Stimulated activated CD8-positive, alpha-beta memory T cell treated with anti-CD3 and anti-CD28 coated beads, Interleukin-7, amount 100 ng/mL, for 24 hours (primary cell): ENCODE data around the gene CHAC2.
"Not testable (repeated sequence)": the region's sequence is repeated elsewhere in the genome, so short reads cannot be mapped to it uniquely, and the experiment has no call there.

Experiments
- DNase-seq: peaks from one replicate; pipeline ENCODE4 v3.0.0-alpha.2; 2020; ENCODE audit warnings: low read depth

CHAC2 gene

GRCh38 chr2:53778536-53779162, 11.0 kb downstream of the CHAC2 start:
- DNase-seq: no peak

DNA sequence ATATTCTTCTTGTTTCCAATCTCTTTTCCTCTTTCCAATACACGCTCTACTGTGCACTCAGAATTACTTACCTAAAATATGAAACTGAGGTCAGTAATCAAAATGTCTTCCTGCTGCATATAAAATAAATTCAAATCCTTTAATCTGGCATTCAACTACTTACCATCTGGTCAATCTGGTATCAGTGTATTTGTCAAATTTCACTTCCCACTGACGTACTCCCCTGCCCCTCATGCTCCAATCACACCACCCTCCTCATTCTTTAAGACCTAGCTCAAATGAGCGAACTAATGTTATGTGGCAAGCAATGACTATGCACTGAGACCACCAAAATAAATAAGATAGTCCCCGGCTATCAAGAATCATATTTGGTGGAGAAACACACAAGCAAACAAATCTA, 12.5 kb downstream of the CHAC2 start:
- no peak for DNase-seq

- no peak for DNase-seq
These were observed 15.1 kb downstream of the CHAC2 start for GRCh38 chr2:53782676-53783075.

GRCh38 chr2:53784436-53784835, 16.8 kb downstream of the CHAC2 start:
- DNase-seq: no peak

DNA sequence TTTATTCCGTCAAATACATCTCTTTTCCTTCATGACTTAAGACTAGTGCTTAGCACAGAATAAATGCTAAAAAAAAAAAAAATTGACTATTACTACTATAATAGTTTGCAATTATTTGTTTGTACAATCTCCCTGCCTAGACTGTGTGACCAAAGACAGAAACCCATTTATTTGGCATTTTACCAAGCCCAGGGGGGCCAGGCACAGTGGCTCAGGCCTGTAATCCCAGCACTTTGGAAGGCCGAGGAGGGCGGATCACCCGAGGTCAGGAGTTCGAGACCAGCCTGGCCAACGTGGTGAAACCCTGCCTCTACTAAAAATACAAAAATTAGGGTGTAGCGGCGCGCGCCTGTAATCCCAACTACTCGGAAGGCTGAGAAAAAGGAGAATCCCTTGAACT, 17.8 kb downstream of the CHAC2 start:
- no peak for DNase-seq

GRCh38 chr2:53786352-53786704, 18.7 kb downstream of the CHAC2 start:
- DNase-seq: no peak

DNA sequence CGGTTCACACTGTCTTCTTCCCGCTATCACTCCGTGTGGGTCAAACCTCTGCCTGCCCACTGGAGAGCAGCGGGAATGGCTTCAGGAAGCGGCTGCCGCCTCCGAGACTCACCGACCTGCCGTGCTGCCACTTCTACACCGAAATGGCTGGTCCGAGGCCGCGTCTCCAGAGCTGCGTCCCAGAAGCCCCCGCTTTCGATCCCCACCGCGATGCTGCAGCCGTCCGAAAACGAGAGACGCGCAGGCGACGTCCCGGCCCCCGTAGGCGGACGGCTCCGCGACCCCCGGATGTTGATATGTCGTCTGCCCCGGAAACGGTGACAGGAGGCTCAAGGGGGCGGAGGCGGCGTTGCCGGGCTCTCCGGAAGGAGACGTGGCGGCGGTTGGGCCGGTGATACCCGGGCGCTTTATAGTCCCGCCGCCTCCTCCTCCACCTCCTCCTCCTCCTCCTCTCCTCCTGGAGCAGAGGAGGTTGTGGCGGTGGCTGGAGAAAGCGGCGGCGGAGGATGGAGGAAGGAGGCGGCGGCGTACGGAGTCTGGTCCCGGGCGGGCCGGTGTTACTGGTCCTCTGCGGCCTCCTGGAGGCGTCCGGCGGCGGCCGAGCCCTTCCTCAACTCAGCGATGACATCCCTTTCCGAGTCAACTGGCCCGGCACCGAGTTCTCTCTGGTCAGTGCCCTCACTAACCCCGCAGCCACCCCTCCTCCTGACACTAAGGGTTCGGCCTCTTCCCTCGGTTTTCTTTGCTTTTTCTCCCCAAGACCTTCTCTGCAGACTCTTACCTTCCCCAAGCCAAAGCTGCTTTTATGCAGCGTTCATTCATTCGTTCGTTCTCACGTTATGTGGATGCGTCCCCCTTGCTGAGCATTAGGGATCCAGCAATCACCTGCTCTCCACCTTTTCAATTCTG, 19.4 kb downstream of the CHAC2 start, which contains the start of the genes ASB3 and ERLEC1:
Gene ASB3 (minus strand): TSS at position 249 of the 909 bp plus-strand sequence. CDS start 21,381 bp downstream, outside the sequence.
Gene ERLEC1 (plus strand): TSS at position 340 of the 909 bp plus-strand sequence. CDS start 167 bp downstream, at position 507.
- DNase-seq: peak; percentile 75

DNA sequence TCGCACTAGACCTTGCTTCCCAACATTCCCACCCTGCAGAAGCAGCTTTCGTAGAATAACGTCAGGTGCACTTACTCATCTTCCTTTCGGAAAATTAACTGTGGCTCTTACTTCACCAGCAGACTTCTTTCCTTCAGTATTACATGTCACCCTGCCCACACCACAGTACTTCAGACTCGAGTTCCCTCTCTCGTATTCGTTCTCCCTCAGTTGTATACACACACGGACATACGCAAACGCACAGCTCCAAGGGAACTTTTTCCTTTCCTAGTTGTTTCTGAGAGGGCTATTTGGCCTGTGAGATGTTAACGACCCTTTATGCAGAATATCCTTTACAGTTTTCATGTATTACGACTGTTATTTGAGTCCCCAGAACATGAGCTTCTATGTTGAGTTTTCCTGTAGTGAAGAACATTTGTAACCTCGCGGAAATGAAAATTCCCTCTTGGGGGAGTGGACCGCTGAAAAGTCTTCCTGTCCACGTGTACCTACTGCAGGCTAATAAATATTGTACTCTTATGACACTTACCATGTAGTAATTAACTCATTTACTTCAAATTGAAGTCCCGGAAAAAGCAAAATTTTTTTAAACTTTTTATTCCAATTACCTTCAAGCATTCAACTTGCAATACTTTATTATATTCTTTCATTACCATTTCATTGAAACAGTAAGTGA, 20.1 kb downstream of the CHAC2 start:
- DNase-seq: no peak

GRCh38 chr2:53793261-53793660, 25.7 kb downstream of the CHAC2 start:
- DNase-seq: no peak

DNA sequence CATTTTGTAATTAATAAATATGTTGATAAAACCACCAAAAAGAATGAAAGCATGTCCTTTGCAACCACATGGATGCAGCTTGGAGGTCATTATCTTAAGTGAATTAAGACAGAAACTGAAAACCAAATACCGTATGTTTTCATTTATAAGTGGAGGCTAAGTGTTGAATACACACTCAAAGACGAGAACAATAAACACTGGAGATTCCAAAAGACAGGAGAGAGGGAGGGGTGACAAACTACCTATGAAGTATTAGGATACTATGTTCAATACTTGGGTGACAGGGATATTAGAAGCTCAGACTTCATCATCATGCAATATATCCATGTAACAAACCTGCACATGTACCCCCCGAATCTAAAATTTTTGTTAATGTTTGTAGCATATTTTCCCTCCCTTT, 26.2 kb downstream of the CHAC2 start:
- DNase-seq: no peak

DNA sequence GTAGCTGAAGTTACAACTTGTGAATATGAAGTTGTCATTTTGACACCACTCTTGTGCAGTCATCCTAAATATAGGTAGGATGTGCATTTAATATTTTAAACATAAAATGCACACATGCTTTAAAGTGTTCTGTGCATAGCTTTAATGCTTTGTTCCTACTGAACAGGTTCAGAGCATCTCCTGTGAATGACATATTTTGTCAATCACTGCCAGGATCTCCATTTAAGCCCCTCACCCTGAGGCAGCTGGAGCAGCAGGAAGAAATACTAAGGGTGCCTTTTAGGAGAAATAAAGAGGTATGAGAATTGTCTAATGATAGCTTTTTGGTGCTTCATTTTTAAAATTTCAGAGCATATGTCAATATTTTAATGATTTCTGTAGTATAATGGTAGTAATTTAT, 33.9 kb downstream of the CHAC2 start:
- DNase-seq: no peak

DNA sequence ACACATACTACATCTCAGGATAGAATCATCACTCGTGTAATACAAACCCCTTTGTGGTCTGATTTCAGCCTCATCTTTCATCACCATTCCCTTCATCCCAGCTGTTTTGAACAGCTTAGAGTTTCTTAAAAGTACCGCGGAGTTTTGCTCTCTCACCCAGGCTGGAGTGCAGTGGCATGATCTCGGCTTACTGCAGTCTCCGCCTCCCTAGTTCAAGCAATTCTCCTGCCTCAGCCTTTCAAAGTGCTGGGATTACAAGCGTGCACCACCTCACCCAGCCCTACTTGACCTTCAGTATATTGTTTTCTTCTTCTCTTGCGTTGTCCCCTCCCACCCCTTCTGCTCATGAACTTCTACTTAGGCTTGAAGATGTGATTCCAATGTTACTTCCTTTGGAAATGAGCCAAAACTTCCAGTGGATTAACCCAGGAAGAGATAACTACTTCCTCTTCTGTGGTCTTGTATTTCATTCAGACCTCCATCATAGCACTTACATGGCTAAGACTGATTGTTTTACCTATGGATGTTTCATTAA, 35.1 kb downstream of the CHAC2 start:
- DNase-seq: no peak

DNA sequence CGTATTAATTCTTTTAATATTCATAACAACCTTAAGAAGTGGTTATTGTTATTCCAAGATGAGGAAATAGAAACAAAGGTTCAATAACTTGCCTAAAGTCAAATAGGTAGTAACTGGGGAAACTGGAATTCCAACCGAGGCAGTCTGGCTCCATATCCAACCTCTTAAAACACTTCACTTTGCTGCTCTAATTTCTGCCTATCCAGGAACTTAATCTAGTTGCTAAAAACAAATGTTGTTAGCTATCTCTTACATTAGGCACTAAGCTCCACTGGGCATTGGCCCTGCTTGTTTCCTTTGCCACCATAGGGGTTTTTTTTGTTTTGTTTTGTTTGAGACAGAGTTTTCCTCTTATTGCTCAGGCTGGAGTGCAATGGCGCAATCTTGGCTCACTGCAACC, 44.0 kb downstream of the CHAC2 start:
- no peak for DNase-seq

GRCh38 chr2:53813151-53813550, 45.5 kb downstream of the CHAC2 start:
- DNase-seq: no peak

DNA sequence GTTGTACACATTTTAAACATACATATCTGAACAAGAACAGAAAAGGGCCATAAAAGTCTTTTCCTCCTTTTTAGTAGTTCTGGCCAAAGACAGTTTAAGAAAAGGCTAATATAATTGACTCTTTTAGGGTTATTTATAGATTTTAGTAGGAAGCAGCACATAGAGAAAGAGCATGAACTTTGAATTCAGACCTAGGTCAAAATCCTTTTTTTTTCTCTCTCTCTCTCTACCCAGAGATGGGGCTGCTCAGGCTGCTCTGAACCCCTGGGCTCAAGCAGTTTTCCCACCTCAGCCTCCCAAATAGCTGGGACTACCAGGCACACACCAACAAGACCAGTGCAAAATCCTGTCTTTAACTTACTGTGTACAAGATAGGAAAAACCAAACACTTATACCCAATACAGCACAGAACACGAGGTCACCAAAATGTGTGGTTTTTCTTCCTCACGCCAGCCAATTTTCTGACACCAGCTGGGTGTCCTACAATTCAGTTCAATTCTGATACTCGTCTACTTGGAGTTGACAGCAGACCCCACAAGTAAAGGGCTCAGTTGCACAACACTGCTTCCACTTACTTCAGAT, 51.3 kb downstream of the CHAC2 start:
- no peak for DNase-seq

GRCh38 chr2:53819634-53820033, 52.0 kb downstream of the CHAC2 start:
- DNase-seq: no peak

- DNase-seq: no peak
These were observed 52.4 kb downstream of the CHAC2 start for GRCh38 chr2:53820048-53820447.

DNA sequence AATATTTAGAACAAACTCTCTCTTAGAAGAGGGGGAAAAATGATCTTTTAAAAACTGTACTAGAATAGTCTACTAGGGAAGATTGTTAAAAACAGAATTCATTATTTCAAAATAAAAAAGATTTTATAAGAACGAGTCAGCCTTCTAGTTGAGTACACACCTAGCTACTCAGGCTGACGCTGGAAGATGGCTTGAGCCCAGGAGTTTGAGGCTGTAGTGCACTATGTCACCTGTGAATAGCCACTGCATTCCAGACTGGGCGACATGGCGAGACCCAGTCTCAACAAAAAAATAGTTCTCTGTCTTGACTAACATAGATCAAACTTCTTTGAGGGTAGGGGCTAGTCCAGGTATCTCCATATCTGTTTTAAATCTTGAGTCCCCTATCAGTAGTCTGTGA, 53.1 kb downstream of the CHAC2 start:
- DNase-seq: no peak

- DNase-seq: no peak
These were observed 54.2 kb downstream of the CHAC2 start for GRCh38 chr2:53821810-53822209.

DNA sequence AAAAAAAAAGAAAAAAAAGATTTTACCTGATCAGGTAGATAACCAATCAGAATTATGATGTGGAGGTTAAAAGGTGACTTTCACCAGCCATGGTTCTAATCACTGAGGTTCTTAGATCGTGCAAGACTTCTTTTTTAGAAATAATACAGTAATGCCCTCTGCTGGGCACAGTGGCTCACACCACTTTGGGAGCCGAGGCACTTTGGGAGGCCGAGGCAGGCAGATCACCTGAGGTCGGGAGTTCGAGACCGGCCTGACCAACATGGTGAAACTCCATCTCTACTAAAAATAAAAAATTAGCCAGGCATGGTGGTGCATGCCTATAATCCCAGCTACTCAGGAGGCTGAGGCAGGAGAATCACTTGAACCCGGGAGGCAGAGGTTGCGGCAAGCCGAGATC, 56.0 kb downstream of the CHAC2 start:
- DNase-seq: not testable (repeated sequence)
